Coronary artery (tissue), 2 donors: ENCODE data around the gene LPA.
"Not testable (repeated sequence)": the region's sequence is repeated elsewhere in the genome, so short reads cannot be mapped to it uniquely, and the experiment has no call there.

Experiments used
- DNase-seq: peaks from one replicate; pipeline ENCODE4 v3.0.0-alpha.2; 2017; ENCODE audit warnings: low spot score
- H3K27ac ChIP-seq, 2 donors: fragments of 200-600 bp; sonication (generic); one replicate each; pipeline ENCODE4 v1.5.1; 2016 to 2019
- H3K4me3 ChIP-seq: fragments of 200-600 bp; sonication (generic); 2 replicates; pipeline ENCODE4 v1.5.1; 2016; ENCODE audit warnings: mild to moderate bottlenecking, moderate library complexity
- CTCF ChIP-seq: fragments of 200-600 bp; sonication (generic); IDR thresholded peaks from one replicate; pipeline ENCODE4 v1.5.1; 2019; ENCODE audit warnings: antibody characterized with exemption

LPA gene

GRCh38 chr6:160664198-160664597 is at the start of gene LPA:
Gene LPA (minus strand): TSS chr6:160664275. CDS start chr6:160664214, 61 bp downstream.
- H3K27ac ChIP-seq, DNase-seq, H3K4me3 ChIP-seq: not testable (repeated sequence)

- not testable (repeated sequence) for DNase-seq, H3K4me3 ChIP-seq, H3K27ac ChIP-seq
Observed at GRCh38 chr6:160708993-160709392, 44.9 kb upstream of the LPA start.

- not testable (repeated sequence) for DNase-seq, H3K27ac ChIP-seq, H3K4me3 ChIP-seq
Observed at GRCh38 chr6:160704688-160705087, 40.6 kb upstream of the LPA start.

GRCh38 chr6:160701918-160702680 is 38.0 kb upstream of the LPA start, which contains the start of gene PLG:
Gene PLG (plus strand): TSS chr6:160702244. CDS start chr6:160702305, 61 bp downstream.
- not testable (repeated sequence) for DNase-seq, H3K4me3 ChIP-seq, H3K27ac ChIP-seq

GRCh38 chr6:160697826-160698225 is 33.8 kb upstream of the LPA start:
- Histone ChIP-seq H3K27ac (no peak overlapping the region), H3K4me3 (no peak overlapping the region)
- no peak for DNase-seq
- TF ChIP-seq CTCF: no peak

GRCh38 chr6:160696884-160697283 is 32.8 kb upstream of the LPA start:
- H3K4me3 ChIP-seq, DNase-seq, H3K27ac ChIP-seq: not testable (repeated sequence)

GRCh38 chr6:160695622-160696021 is 31.5 kb upstream of the LPA start:
- not testable (repeated sequence) for DNase-seq, H3K4me3 ChIP-seq

GRCh38 chr6:160695025-160695424 is 30.9 kb upstream of the LPA start:
- H3K4me3 ChIP-seq, H3K27ac ChIP-seq, DNase-seq: not testable (repeated sequence)

More at GRCh38 chr6:160695622-160696021, 31.5 kb upstream of the LPA start:
- not testable (repeated sequence) for H3K27ac ChIP-seq

GRCh38 chr6:160692369-160692959 is 28.4 kb upstream of the LPA start:
- no peak for TF ChIP-seq CTCF

GRCh38 chr6:160691617-160692016 is 27.5 kb upstream of the LPA start:
- Histone ChIP-seq H3K4me3 (no peak overlapping the region), H3K27ac (no peak overlapping the region)
- no peak for DNase-seq
- TF ChIP-seq CTCF: no peak

More at GRCh38 chr6:160692369-160692959, 28.4 kb upstream of the LPA start:
- H3K4me3 ChIP-seq: no peak overlapping the region
- no peak overlapping the region for H3K27ac ChIP-seq
- no peak for DNase-seq

- H3K27ac ChIP-seq: no peak overlapping the region
- no peak for TF ChIP-seq CTCF
- H3K4me3 ChIP-seq: no peak overlapping the region
- no peak for DNase-seq
Observed at GRCh38 chr6:160690458-160690857, 26.4 kb upstream of the LPA start.
